Chondrocyte (in vitro differentiated cells): ENCODE results near the gene UNC45B. TPM values are rescaled to one million over a fixed set of nuclear protein-coding genes. Genes with fewer than 3 reads are reported as not detected.

Experiments
- DNase-seq: peaks from one replicate; pipeline ENCODE4 v3.0.0; 2021; ENCODE audit warnings: mixed read lengths, low spot score
- H3K27ac Mint-ChIP-seq: one replicate; pipeline ENCODE4 v1.8.0; 2021; ENCODE audit warnings: mild to moderate bottlenecking, moderate library complexity, mixed read lengths; ENCODE audit not compliant: unreplicated experiment
- H3K27me3 Mint-ChIP-seq: 2 replicates; pipeline ENCODE4 v1.8.0; 2021; ENCODE audit warnings: low read depth, mixed read lengths
- H3K36me3 Mint-ChIP-seq: 2 replicates; pipeline ENCODE4 v1.8.0; 2021; ENCODE audit warnings: low read depth, mixed read lengths
- H3K4me1 Mint-ChIP-seq: 2 replicates; pipeline ENCODE4 v1.8.0; 2021; ENCODE audit warnings: low read depth, mild to moderate bottlenecking, mixed read lengths
- H3K4me3 Mint-ChIP-seq: one replicate; pipeline ENCODE4 v1.8.0; 2021; ENCODE audit warnings: mild to moderate bottlenecking, moderate library complexity, mixed read lengths; ENCODE audit not compliant: unreplicated experiment
- H3K9me3 Mint-ChIP-seq: 2 replicates; pipeline ENCODE4 v1.8.0; 2021; ENCODE audit warnings: low read depth, mixed read lengths
- total RNA-seq: library from RNA; stranded (reverse); gene quantifications from 3 replicates; pipeline ENCODE4 v1.2.1, GENCODE V29; 2021
- TF ChIP-seq, protein P1 (sequence below): fragments of 200-600 bp; sonication (generic); IDR thresholded peaks from 2 replicates; pipeline ENCODE4 v1.5.0; 2021; ENCODE audit warnings: antibody characterized with exemption, mild to moderate bottlenecking, moderate library complexity

UNC45B gene
- total RNA-seq, 1 donor from 2014 or later: not detected

DNA sequence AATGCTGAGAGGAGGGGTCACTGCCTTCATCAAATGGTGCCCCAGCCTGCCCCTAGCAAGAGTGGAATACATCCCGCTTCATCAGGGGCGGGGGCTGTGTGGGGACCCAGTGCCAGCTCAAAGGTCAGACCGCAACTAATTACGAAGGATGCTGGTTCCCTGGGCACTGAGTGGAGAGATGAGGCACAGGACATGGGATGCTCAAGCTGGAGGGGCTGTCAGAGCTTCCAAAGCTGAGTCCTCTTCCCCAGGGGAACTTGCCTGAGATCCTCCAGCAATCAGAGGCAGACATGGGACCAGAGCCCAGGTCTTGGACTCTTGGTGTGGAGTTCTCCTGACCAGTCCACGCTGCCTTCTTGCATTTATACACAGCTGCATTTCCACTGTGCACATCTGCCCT is 18.9 kb downstream of the UNC45B start:
- Mint-ChIP-seq H3K9me3 (no peaks in the 10 kb centered on the region), H3K27ac (no peak overlapping the region), H3K4me1 (no peaks in the 10 kb centered on the region), H3K27me3 (peaks cover 16% of the 10 kb centered on the region), H3K4me3 (no peak overlapping the region), H3K36me3 (no peaks in the 10 kb centered on the region)
- TF ChIP-seq, protein P1, sequence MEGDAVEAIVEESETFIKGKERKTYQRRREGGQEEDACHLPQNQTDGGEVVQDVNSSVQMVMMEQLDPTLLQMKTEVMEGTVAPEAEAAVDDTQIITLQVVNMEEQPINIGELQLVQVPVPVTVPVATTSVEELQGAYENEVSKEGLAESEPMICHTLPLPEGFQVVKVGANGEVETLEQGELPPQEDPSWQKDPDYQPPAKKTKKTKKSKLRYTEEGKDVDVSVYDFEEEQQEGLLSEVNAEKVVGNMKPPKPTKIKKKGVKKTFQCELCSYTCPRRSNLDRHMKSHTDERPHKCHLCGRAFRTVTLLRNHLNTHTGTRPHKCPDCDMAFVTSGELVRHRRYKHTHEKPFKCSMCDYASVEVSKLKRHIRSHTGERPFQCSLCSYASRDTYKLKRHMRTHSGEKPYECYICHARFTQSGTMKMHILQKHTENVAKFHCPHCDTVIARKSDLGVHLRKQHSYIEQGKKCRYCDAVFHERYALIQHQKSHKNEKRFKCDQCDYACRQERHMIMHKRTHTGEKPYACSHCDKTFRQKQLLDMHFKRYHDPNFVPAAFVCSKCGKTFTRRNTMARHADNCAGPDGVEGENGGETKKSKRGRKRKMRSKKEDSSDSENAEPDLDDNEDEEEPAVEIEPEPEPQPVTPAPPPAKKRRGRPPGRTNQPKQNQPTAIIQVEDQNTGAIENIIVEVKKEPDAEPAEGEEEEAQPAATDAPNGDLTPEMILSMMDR: no peak
- DNase-seq: no peak

- H3K9me3 Mint-ChIP-seq: no peaks in the 10 kb centered on the region
- no peak overlapping the region for H3K4me3 Mint-ChIP-seq
- no peak overlapping the region for H3K27ac Mint-ChIP-seq
- H3K36me3 Mint-ChIP-seq: no peaks in the 10 kb centered on the region
- H3K27me3 Mint-ChIP-seq: peaks cover 14% of the 10 kb centered on the region
- H3K4me1 Mint-ChIP-seq: no peaks in the 10 kb centered on the region
- DNase-seq: no peak
- TF ChIP-seq, protein P1: no peak
Observed at GRCh38 chr17:35167046-35167445, 19.4 kb downstream of the UNC45B start.

DNA sequence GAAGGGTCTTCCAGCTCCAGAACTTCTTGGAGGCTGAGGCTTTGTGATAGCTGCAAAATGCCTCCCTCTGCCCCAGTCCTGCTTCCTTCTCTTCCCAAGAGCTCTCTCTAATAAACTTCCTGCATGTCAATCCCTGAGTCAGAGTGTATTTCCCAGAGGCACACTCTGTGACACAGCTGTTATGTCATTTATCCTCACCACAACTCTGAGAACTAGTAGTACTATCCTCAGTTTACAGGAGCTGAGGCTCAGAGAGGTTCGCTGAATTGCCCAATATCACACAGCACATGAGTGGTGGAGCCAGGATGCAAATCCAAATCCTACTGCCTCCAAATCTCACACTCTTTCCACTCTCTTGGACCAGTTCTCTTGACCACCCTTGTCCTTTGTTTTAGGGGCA is 20.0 kb downstream of the UNC45B start:
- TF ChIP-seq, protein P1: no peak
- H3K27me3 Mint-ChIP-seq: peaks cover 11% of the 10 kb centered on the region
- DNase-seq: no peak
- H3K4me3 Mint-ChIP-seq: no peak overlapping the region
- no peaks in the 10 kb centered on the region for H3K4me1 Mint-ChIP-seq
- no peaks in the 10 kb centered on the region for H3K9me3 Mint-ChIP-seq
- H3K27ac Mint-ChIP-seq: no peak overlapping the region
- H3K36me3 Mint-ChIP-seq: no peaks in the 10 kb centered on the region

- H3K36me3 Mint-ChIP-seq: no peaks in the 10 kb centered on the region
- no peak for DNase-seq
- H3K4me3 Mint-ChIP-seq: no peak overlapping the region
- no peaks in the 10 kb centered on the region for H3K4me1 Mint-ChIP-seq
- H3K27ac Mint-ChIP-seq: no peak overlapping the region
- H3K27me3 Mint-ChIP-seq: peaks cover 7% of the 10 kb centered on the region
- TF ChIP-seq, protein P1: no peak
- no peaks in the 10 kb centered on the region for H3K9me3 Mint-ChIP-seq
Observed at GRCh38 chr17:35169835-35170363, 22.3 kb downstream of the UNC45B start.

DNA sequence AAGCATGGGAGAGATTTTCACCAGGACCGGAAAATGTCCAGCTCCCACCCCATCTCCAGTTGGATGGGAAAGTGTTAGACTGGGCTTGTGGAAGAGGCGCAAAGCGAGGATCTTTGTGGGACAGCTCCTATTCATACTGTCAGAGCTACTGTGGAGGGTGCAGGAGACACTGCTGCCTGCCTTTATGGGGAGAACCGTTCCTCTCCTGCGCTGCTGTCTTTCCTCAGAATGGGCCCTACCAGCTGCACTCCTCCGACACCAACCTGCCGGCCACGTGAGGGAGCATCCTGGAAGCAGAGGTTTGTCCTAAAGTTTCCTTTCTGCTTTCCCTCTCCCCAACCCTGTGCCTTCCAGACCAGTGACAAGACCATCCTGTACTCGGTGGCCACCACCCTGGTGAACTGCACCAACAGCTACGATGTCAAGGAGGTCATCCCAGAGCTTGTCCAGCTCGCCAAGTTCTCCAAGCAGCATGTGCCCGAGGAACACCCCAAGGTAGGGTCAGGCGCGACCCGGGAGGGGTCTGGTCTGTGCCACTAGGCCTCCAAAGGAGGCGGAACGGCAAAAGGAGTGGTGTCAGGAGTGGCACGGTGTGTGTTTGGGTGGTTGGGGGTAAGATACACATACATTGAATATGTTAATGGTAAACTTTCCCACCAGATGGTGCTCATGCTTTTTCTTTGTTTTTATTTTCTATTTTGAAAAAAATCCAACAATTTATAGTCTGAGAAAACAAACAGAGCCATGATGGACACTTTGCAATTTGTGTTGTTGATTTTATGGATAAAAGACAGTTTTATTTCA is 23.6 kb downstream of the UNC45B start:
- Mint-ChIP-seq H3K9me3 (no peaks in the 10 kb centered on the region), H3K4me3 (no peak overlapping the region), H3K4me1 (no peaks in the 10 kb centered on the region), H3K27ac (no peak overlapping the region), H3K27me3 (peaks cover 9% of the 10 kb centered on the region), H3K36me3 (no peaks in the 10 kb centered on the region)
- DNase-seq: no peak
- TF ChIP-seq, protein P1: peak; percentile 73
